ENCODE data around the gene DGKE.

Gene DGKE

DNA sequence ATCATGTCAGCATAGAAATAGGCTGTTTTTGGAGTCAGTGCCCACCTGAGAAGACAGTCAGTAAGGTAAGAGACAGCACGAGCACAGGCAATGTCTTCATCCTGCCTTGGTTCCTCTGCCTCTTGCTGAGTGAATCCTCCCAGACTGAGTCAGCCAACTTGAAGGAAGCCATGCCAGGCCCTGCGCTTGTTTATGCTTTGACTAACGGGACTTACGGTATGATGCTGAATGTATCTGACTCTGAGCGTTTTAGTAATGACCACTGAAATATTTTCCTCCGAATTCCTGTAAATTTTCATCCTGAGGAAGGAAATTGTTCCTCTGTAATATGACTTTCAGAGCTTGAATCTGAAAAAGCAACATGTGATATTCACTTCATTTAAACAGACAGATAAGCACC, 18.2 kb upstream of the DGKE start:
- no peak for DNase-seq (ENCODE audit: low spot score)

GRCh38 chr17:56817066-56817465, 16.9 kb upstream of the DGKE start:
- DNase-seq (ENCODE audit: low spot score), result no peak

GRCh38 chr17:56819030-56819429, 14.9 kb upstream of the DGKE start:
- no peak for DNase-seq (ENCODE audit: low spot score)

DNA sequence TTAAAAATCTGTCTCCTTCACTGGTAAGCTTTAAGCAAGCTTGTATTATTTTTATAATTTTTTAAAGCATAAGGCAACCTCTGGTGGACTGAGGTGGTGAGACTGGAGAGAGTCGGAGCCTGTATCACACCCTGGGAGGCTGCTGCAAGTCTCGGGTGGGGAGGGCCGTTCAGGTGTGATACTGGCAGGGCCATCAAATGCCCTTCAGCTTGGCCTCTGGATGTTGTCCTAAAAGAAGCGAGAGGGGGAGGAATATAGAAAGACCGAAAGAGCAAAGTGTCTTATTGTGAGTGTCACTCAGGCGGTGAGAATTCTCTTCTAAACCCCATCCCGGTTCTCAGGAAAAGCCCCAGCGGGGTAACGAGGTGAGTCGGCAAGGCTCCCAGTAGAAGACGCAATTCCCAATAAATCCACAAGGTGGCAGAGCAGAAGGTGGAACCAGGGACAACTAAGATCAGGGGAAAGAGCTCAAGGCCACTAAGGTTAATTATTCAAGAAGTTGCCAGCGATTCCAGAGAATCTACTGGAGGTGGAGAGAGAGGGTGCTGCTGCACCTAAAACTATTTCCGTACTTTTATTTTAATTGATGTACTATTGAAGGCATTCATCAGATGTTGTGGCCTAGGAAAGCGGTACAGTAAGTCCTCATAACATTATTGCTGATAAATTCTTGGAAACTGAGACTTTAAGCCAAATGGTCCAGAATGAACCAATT, 14.4 kb upstream of the DGKE start:
- peak; percentile 59 for DNase-seq (ENCODE audit: low spot score)

- no peak for DNase-seq (ENCODE audit: low spot score)
These were observed 13.7 kb upstream of the DGKE start for GRCh38 chr17:56820207-56820606.

GRCh38 chr17:56821847-56822534, 12.0 kb upstream of the DGKE start:
- DNase-seq (ENCODE audit: low spot score), result no peak

GRCh38 chr17:56822725-56823124, 11.2 kb upstream of the DGKE start:
- no peak for DNase-seq (ENCODE audit: low spot score)

DNA sequence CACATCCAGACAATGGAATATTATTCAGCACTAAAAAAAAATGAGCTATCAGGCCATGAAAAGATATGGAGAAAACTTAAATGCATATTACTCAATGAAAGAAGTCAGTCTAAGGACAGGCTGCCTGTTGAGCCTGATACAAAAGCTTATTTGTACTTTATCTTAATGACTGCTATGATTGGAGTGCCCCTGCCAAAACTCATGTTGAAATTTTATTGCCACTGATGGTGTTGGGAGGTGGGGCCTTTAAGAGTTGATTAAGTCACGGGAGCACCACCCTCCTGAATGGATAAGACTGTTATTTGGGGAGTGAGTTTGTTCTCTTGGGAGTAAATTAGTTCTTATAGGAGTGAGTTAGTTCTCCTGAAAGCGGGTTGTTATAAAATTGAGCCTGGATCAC, 10.1 kb upstream of the DGKE start:
- no peak for DNase-seq (ENCODE audit: low spot score)

DNA sequence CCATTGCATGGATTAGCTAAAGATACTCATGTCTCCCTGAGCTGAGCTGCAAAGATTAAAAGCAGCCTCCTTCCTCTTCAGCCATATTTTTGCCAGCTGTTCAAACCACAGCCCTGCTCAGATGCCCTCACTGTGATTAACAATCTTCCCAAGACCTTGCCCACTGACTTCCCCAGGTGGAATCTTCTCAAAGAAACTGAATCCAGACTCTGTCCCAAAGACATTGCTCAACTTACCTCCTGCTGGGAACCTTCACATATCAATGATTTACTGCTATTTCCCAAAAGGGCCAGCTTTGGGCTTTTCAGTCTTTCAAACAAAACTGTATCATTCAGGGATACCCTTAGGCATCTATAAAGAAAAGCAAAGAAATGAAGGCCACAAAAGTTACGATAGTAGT, 9.4 kb upstream of the DGKE start:
- DNase-seq (ENCODE audit: low spot score), result no peak

GRCh38 chr17:56826611-56827414, 7.1 kb upstream of the DGKE start:
- no peak for DNase-seq (ENCODE audit: low spot score)

DNA sequence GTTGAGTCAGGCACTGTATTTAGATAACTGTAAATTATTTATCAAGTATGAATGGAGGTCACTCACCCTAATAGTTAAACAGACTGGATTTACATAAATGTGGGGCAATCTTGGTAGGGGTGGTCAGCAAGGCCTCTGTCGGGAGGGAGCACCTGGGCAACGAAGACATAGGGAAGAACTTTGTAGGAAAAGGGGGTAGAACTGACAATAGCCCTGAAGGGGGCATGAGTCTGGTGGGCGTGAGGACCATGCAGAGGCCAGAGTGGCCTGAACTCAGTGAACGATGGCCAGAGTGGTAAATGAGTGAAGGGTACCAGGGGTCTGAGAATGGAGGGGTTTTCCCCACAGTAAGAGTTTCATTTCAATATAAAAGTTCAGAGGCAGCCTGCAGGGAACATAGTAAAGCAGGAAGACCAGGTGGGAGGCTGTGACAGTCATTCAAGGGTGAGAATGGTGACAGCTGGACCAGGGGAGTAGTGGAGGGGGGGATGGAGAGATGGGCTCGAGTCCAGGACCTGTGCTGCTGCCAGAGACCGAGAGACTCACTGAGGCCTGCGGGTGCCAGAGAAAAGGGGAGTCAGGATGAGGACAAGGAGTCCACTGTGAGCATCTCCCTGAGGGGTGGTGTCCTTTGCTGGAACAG, 3.1 kb upstream of the DGKE start:
- no peak for DNase-seq (ENCODE audit: low spot score)

GRCh38 chr17:56831369-56832095, 2.4 kb upstream of the DGKE start:
- no peak for DNase-seq (ENCODE audit: low spot score)

- no peak for DNase-seq (ENCODE audit: low spot score)
These were observed 1.5 kb upstream of the DGKE start for GRCh38 chr17:56832446-56832845.

GRCh38 chr17:56833057-56833808, 718 bp upstream of the DGKE start:
- DNase-seq (ENCODE audit: low spot score), result peak; percentile 29

DNA sequence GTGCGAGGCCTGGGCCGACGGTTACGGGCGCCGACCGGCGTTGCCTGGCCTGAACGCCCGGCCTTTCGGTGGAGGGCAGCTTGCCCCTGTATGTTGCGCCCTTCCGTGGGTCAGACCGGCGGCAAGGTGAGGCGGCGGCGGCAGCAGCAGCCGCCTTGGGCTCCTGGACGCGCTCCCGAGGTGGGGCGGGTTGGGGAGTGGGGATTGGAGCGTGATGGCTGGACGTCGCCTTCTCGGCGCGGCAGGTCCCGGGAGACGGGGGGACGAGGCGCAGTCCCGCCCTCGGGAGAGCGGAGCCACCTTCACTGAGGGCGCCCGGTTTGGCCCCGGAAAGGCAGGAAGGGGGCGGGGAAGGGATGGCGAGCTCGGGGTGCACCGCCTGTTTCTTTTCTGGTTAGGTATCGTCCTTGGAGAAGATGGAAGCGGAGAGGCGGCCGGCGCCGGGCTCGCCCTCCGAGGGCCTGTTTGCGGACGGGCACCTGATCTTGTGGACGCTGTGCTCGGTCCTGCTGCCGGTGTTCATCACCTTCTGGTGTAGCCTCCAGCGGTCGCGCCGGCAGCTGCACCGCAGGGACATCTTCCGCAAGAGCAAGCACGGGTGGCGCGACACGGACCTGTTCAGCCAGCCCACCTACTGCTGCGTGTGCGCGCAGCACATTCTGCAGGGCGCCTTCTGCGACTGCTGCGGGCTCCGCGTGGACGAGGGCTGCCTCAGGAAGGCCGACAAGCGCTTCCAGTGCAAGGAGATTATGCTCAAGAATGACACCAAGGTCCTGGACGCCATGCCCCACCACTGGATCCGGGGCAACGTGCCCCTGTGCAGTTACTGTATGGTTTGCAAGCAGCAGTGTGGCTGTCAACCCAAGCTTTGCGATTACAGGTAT, 671 bp downstream of the DGKE start:
- no peak for DNase-seq (ENCODE audit: low spot score)

DNA sequence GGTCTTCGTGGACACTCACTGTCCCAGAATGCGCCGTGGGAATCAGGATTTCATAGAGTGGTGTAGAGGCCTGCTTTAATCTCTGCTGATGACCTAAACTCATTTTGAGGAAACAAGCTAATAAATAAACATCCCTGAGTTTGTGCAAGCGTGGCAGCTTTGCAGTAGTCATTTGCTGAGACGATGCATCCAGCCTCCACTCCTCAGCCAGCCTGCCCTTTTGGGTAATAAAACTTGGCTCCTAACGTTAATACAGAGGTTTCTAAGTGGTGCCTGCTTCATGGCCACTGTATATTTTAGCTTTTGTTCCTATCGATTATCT, 1.3 kb downstream of the DGKE start:
- DNase-seq (ENCODE audit: low spot score), result peak; percentile 22

GRCh38 chr17:56838687-56839086, 4.7 kb downstream of the DGKE start:
- DNase-seq (ENCODE audit: low spot score), result no peak

- no peak for DNase-seq (ENCODE audit: low spot score)
These were observed 8.6 kb downstream of the DGKE start for GRCh38 chr17:56842577-56842976.

DNA sequence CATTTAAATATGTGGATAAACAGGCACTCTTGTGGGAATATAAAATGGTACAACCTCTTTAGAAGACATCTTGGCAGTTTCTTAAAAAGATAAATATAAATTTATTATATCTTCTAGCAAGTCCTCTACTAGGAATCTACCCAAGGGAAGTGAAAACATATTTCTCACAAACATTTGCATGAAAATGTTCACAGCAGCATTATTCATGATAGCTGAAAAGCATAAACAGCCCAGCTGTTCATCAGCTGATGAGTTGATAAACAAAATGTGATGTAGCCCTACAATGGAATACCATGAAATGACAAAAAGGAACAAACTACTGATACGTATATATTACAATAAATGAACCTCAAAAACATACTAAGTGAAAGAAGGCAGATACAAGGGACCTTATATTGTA, 12.0 kb downstream of the DGKE start:
- no peak for DNase-seq (ENCODE audit: low spot score)

GRCh38 chr17:56847106-56847505, 13.2 kb downstream of the DGKE start:
- DNase-seq (ENCODE audit: low spot score), result no peak

Measured in pons (tissue), 1 donor.